NT2/D1 (cell line): Measurements from ENCODE around the gene MRPS10.

Experiments used
- SUZ12 ChIP-seq: IDR thresholded peaks from 2 replicates; pipeline ENCODE4 v1.6.1; 2011; ENCODE audit not compliant: insufficient read length, insufficient read depth; ENCODE audit errors: extremely low read depth
- YY1 ChIP-seq: IDR thresholded peaks from 2 replicates; pipeline ENCODE4 v1.6.1; 2011; ENCODE audit not compliant: insufficient read length, insufficient read depth
- ZNF274 ChIP-seq: IDR thresholded peaks from 2 replicates; pipeline ENCODE4 v1.6.1; 2011; ENCODE audit warnings: mild to moderate bottlenecking, low read depth, low read length

DNA sequence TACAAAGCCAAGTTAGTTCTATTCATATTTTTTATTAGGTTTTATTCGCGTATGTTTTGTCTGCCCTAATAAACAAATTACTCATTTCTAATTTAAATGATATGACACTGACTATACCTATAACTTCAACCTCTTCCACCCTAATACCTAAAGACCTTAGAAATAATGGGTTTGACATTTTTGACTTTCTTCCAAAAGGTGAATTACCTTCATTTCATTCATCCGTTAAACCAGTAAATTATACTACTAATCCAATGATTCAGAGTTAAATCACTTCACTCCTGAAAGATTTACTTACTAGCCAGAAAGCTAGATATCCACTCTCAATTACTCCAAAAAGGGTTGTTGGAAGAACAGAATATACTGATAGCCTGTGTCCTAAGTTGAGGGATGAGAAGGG, 5.2 kb downstream of the MRPS10 start:
- TF ChIP-seq ZNF274 (no peak), YY1 (no peak), SUZ12 (no peak)
